Neural cell (in vitro differentiated cells): ENCODE results near the gene RYR2.

Experiments
- EP300 ChIP-seq: fragments of 450-650 bp; conservative IDR thresholded peaks from 2 replicates; pipeline ENCODE4 v1.6.1; 2014; ENCODE audit warnings: antibody characterized with exemption, mild to moderate bottlenecking, moderate library complexity; ENCODE audit not compliant: poor library complexity, severe bottlenecking
- EZH2 ChIP-seq: fragments of 200-600, 300-800 bp; shearing (Covaris generic), sonication (generic); IDR thresholded peaks from 2 replicates; pipeline ENCODE4 v1.6.1; 2014; ENCODE audit warnings: antibody characterized with exemption, low read length, borderline replicate concordance, mild to moderate bottlenecking; ENCODE audit not compliant: insufficient read depth, poor library complexity, severe bottlenecking
- MXI1 ChIP-seq: fragments of 450-650 bp; conservative IDR thresholded peaks from 2 replicates; pipeline ENCODE4 v1.6.1; 2014; ENCODE audit warnings: antibody characterized with exemption, mild to moderate bottlenecking; ENCODE audit not compliant: poor library complexity, severe bottlenecking
- POLR2AphosphoS5 ChIP-seq: IDR thresholded peaks from 2 replicates; pipeline ENCODE4 v1.6.1; 2012
- RAD21 ChIP-seq: fragments of 450-650 bp; conservative IDR thresholded peaks from 2 replicates; pipeline ENCODE4 v1.6.1; 2014; ENCODE audit warnings: antibody characterized with exemption, mild to moderate bottlenecking, moderate library complexity
- REST ChIP-seq: IDR thresholded peaks from 2 replicates; pipeline ENCODE4 v1.6.1; 2012; ENCODE audit warnings: borderline replicate concordance
- SMC3 ChIP-seq: fragments of 450-650 bp; conservative IDR thresholded peaks from 2 replicates; pipeline ENCODE4 v1.6.1; 2014; ENCODE audit warnings: antibody characterized with exemption, mild to moderate bottlenecking, moderate library complexity; ENCODE audit not compliant: poor library complexity
- TAF1 ChIP-seq: IDR thresholded peaks from 2 replicates; pipeline ENCODE4 v1.6.1; 2012; ENCODE audit warnings: low read depth
- TF ChIP-seq, protein P1 (sequence below): fragments of 450-650 bp; IDR thresholded peaks from 2 replicates; pipeline ENCODE4 v1.5.1; 2014; ENCODE audit warnings: antibody characterized with exemption, mild to moderate bottlenecking, moderate library complexity; ENCODE audit not compliant: poor library complexity, severe bottlenecking

DNA sequence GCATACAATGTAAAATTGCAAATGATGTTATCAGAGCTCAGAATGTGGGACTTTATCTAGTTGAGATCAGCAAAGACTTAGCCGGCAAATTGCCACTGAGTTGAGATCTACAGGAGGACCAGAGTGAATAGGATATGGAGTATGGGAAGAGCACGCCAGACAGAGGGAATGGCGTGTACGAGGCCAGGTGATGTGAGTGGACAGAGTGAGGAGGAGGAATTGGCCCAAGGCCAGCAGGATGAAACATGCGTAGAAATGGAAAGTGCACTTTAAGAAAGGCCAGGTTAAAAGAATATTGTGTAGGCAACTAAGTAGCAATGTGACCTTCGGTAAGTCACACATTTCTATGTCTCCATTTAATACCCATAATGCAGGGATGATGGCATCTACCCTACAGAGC, 637.7 kb downstream of the RYR2 start:
- TF ChIP-seq, protein P1, sequence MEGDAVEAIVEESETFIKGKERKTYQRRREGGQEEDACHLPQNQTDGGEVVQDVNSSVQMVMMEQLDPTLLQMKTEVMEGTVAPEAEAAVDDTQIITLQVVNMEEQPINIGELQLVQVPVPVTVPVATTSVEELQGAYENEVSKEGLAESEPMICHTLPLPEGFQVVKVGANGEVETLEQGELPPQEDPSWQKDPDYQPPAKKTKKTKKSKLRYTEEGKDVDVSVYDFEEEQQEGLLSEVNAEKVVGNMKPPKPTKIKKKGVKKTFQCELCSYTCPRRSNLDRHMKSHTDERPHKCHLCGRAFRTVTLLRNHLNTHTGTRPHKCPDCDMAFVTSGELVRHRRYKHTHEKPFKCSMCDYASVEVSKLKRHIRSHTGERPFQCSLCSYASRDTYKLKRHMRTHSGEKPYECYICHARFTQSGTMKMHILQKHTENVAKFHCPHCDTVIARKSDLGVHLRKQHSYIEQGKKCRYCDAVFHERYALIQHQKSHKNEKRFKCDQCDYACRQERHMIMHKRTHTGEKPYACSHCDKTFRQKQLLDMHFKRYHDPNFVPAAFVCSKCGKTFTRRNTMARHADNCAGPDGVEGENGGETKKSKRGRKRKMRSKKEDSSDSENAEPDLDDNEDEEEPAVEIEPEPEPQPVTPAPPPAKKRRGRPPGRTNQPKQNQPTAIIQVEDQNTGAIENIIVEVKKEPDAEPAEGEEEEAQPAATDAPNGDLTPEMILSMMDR: no peak
- TF ChIP-seq POLR2AphosphoS5 (no peak), EP300 (no peak), MXI1 (no peak), EZH2 (no peak), TAF1 (no peak), SMC3 (no peak), RAD21 (no peak), REST (no peak)
